ENCODE results near the gene FNDC1. TPM values are rescaled to one million over a fixed set of nuclear protein-coding genes. Genes with fewer than 3 reads are reported as not detected.

Gene FNDC1
- total RNA-seq, 2 donors from 2014 or later, result 4.1 to 5.3 TPM

- Histone ChIP-seq H3K36me3 (no peaks in the 10 kb centered on the region), H3K4me1 (ENCODE audit: control insufficient read depth in 1 of 2, low read depth in 2 of 2) (no peaks in the 10 kb centered on the region), H3K27ac (no peak overlapping the region), H3K27me3 (replicated peaks; ENCODE audit: insufficient read depth) (no peaks in the 10 kb centered on the region), H3K9me3 (no peaks in the 10 kb centered on the region), H3K4me3 (no peak overlapping the region)
- DNase-seq (ENCODE audit: low spot score) (no peak), ATAC-seq (ENCODE audit: insufficient number of reproducible peaks, low FRiP score, low read depth) (no peak)
- TF ChIP-seq CTCF (IDR thresholded peaks at IDR 0.05), result no peak
Measured at GRCh38 chr6:159125951-159126352, 43.2 kb upstream of the FNDC1 start.

DNA sequence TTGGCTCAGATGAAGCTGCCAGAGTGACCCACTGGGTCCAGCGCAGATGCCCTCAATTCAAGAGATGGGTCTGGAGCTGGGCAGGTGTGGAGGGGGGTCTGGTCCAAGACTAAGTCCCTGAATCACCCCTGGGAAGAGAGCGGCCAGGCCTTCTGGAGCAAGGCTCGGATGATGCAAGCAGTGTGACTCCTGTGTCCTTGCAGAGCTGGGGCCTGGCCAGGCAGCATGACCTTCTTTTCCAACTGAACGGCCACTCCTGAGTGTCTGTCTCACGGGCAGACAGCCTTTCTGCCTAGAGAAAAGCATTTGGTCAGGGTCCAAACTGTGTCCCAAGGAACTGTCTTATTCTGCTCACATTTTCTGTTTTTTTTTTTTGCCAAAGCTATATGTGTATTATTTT is 42.6 kb upstream of the FNDC1 start:
- no peaks in the 10 kb centered on the region for H3K9me3 ChIP-seq
- TF ChIP-seq CTCF (IDR thresholded peaks at IDR 0.05), result no peak
- no peak for ATAC-seq (ENCODE audit: insufficient number of reproducible peaks, low FRiP score, low read depth)
- H3K4me3 ChIP-seq, result no peak overlapping the region
- no peaks in the 10 kb centered on the region for H3K4me1 ChIP-seq (ENCODE audit: control insufficient read depth in 1 of 2, low read depth in 2 of 2)
- no peak for DNase-seq (ENCODE audit: low spot score)
- no peaks in the 10 kb centered on the region for H3K36me3 ChIP-seq
- no peaks in the 10 kb centered on the region for H3K27me3 ChIP-seq (replicated peaks; ENCODE audit: insufficient read depth)
- no peak overlapping the region for H3K27ac ChIP-seq

- TF ChIP-seq CTCF (IDR thresholded peaks at IDR 0.05), result no peak
- Histone ChIP-seq H3K4me3 (no peak overlapping the region), H3K27me3 (replicated peaks; ENCODE audit: insufficient read depth) (no peaks in the 10 kb centered on the region), H3K27ac (no peak overlapping the region), H3K9me3 (no peaks in the 10 kb centered on the region), H3K4me1 (ENCODE audit: control insufficient read depth in 1 of 2, low read depth in 2 of 2) (no peaks in the 10 kb centered on the region), H3K36me3 (no peaks in the 10 kb centered on the region)
- ATAC-seq (ENCODE audit: insufficient number of reproducible peaks, low FRiP score, low read depth) (no peak), DNase-seq (ENCODE audit: low spot score) (no peak)
Measured at GRCh38 chr6:159127701-159128100, 41.5 kb upstream of the FNDC1 start.

DNA sequence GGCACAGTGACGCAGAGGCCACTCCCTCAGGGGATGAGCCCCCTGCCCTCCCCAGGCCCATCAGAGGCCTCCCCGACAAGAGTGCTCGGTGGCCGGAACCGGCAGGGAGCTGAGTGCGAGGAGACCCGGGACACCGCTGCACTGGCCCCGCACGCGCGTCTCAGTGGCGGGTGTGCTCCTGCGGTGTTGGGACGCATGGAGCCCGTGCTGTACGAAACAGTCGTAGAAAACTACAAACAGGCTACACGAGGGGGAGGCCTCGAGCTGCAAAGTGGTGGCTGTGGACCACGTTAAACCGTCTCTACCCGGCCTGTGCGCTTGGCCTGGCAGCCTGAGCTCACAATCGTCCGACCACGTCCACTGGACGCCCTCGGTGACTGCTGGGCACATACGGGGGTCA is 40.2 kb upstream of the FNDC1 start:
- Histone ChIP-seq H3K4me1 (ENCODE audit: control insufficient read depth in 1 of 2, low read depth in 2 of 2) (no peaks in the 10 kb centered on the region), H3K9me3 (no peaks in the 10 kb centered on the region), H3K4me3 (no peak overlapping the region), H3K27ac (no peak overlapping the region), H3K27me3 (replicated peaks; ENCODE audit: insufficient read depth) (no peaks in the 10 kb centered on the region), H3K36me3 (no peaks in the 10 kb centered on the region)
- no peak for DNase-seq (ENCODE audit: low spot score)
- TF ChIP-seq CTCF (IDR thresholded peaks at IDR 0.05), result no peak
- no peak for ATAC-seq (ENCODE audit: insufficient number of reproducible peaks, low FRiP score, low read depth)

- H3K4me1 ChIP-seq (ENCODE audit: control insufficient read depth in 1 of 2, low read depth in 2 of 2), result no peaks in the 10 kb centered on the region
- no peaks in the 10 kb centered on the region for H3K27me3 ChIP-seq (replicated peaks; ENCODE audit: insufficient read depth)
- H3K36me3 ChIP-seq, result no peaks in the 10 kb centered on the region
- H3K9me3 ChIP-seq, result no peaks in the 10 kb centered on the region
- ATAC-seq (ENCODE audit: insufficient number of reproducible peaks, low FRiP score, low read depth) (no peak), DNase-seq (ENCODE audit: low spot score) (no peak)
- no peak for TF ChIP-seq CTCF (IDR thresholded peaks at IDR 0.05)
- no peak overlapping the region for H3K4me3 ChIP-seq
- no peak overlapping the region for H3K27ac ChIP-seq
Measured at GRCh38 chr6:159130846-159131245, 38.4 kb upstream of the FNDC1 start.

All from thoracic aorta (tissue), 2 donors.